GM06990 (cell line): ENCODE measurements around the gene PMS1.
"Not testable (repeated sequence)": the region's sequence is repeated elsewhere in the genome, so short reads cannot be mapped to it uniquely, and the experiment has no call there.

Experiments
- DNase-seq: peaks from one replicate; pipeline ENCODE4 v3.0.0-alpha.2; 2011; ENCODE audit not compliant: insufficient read length; ENCODE audit errors: extremely low read depth
- H3K27me3 ChIP-seq: replicated peaks from 2 replicates; pipeline ENCODE4 v1.6.0; 2011; ENCODE audit warnings: low read length; ENCODE audit not compliant: control insufficient read depth, insufficient read depth
- H3K36me3 ChIP-seq: 2 replicates; pipeline ENCODE4 v1.5.1; 2011; ENCODE audit warnings: low read length; ENCODE audit not compliant: control insufficient read depth, insufficient read depth
- H3K4me3 ChIP-seq: replicated peaks from 2 replicates; pipeline ENCODE4 v1.5.1; 2011; ENCODE audit warnings: low read depth, mild to moderate bottlenecking, control low read depth, low read length
- CTCF ChIP-seq: IDR thresholded peaks from 2 replicates; pipeline ENCODE4 v1.5.1; 2011; ENCODE audit warnings: low read length, control low read depth, mild to moderate bottlenecking, inconsistent platforms; ENCODE audit not compliant: insufficient read depth, poor library complexity, severe bottlenecking

The PMS1 gene

DNA sequence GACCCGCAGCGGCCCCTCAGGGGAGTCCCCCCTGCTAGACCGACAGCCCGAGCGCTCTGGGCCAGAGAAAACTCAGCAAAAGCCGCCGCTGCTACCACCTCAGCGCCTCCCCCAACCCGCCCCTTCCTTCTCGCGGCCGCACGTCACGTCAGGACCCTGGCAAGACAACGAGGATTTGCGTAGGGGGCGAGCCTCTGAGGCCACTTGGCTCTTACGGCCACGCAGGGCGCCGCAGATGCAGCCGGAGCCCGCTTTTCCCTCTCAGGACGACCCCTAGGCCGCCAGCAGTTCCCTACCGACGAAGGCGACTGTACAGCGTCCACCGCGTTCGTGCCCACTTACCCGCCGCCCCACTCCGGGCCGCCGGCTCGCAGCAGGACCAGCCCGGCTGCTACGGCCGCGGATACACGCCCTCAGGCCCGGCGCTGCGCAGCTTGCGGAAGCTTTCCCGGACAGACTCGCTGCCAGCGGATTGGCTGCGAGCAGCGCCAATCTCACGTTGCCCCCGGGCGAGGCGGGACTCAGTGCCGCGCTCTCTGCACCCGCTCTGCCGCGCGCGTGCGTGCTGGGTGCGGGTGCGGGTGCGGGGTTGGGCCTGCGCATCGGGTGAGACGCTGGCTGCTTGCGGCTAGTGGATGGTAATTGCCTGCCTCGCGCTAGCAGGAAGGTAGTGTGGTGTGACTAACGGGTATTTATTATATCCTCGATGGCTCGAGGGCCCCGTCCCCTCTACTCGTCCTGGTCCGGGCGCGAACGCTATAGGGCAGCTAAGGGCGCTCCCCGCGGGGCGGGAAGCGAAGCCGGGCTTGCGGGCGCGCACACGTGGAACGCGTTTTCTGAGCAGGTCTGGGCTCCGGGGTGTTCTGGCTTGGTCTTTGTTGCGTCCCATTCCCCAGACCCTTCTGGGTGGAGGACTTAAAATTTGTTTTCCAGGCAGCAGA, at the start of gene PMS1, which contains the start of gene ORMDL1:
TSS of gene PMS1 (plus strand) at position 524 of the 941 bp plus-strand sequence. CDS start 7,360 bp downstream, outside the sequence.
TSS of gene ORMDL1 (minus strand) at position 413 of the 941 bp plus-strand sequence. CDS start 1,744 bp downstream, outside the sequence.
- peaks cover 2% of the 10 kb centered on the region for H3K36me3 ChIP-seq
- no peak for TF ChIP-seq CTCF

GRCh38 chr2:189751080-189751658, 33.1 kb upstream of the PMS1 start:
- no peaks in the 10 kb centered on the region; the same call in 1 of the 2 replicates for H3K36me3 ChIP-seq
- no peak for DNase-seq
- TF ChIP-seq CTCF, result peak; percentile 72

More for the DNA sequence above, at the start of gene PMS1, which contains the start of gene ORMDL1:
- peak within 1 kb of the TSS; percentile 89 for H3K4me3 ChIP-seq
- peak; percentile 98 for DNase-seq
- no peaks in the 10 kb centered on the region for H3K27me3 ChIP-seq

DNA sequence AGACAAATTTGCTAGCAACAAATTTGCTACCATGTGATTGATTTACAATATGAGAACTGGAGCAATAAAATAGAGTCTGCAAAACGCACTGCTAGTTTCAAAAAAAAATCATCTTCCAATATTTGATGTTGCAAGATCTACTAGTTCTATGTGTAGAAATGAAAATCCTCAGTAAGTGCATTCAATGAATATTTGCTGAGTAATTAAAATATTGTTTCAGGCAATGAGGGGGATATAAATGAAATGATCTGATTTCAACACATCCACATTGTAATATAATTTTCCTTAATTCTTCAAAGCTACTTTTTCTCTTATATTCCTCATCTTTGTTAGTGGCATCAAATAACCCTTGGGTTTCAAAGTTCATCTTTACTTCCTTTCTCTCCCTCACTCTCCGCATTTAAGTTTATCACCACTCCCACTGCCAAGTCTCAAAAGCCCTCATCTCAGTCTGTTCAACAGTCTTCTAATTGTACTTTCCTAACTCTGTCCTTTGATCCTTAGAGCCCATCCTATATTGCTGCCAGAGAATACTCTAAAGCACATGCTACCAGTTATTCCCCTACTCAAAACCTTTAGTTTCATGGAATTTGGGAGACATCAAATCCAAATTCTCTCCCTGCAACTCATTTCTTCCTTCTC, 27.8 kb upstream of the PMS1 start:
- no peak for DNase-seq
- Histone ChIP-seq H3K4me3 (no peak overlapping the region), H3K36me3 (no peaks in the 10 kb centered on the region; the same call in 1 of the 2 replicates), H3K27me3 (no peaks in the 10 kb centered on the region)
- no peak for TF ChIP-seq CTCF

More at GRCh38 chr2:189751080-189751658, 33.1 kb upstream of the PMS1 start:
- no peak overlapping the region for H3K4me3 ChIP-seq
- no peaks in the 10 kb centered on the region for H3K27me3 ChIP-seq

DNA sequence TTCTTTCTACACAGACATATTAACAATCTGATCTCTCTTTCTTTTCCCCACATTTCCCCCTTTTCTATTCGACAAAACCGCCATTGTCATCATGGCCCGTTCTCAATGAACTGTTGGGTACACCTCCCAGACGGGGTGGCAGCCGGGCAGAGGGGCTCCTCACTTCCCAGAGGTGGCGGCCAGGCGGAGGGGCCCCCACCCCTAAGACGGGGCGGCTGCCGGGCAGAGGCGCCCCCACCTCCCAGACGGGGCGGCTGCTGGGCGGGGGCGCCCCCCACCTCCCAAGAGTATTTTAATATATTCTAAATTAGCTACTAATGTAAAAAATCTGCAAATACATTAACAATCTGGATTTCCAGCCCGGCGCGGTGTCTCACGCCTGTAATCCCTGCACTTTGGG, 24.1 kb upstream of the PMS1 start:
- not testable (repeated sequence) for DNase-seq, H3K4me3 ChIP-seq, H3K27me3 ChIP-seq, H3K36me3 ChIP-seq

- no peaks in the 10 kb centered on the region for H3K27me3 ChIP-seq
- DNase-seq, result no peak
- peak overlapping the region; percentile 66 for H3K4me3 ChIP-seq
- TF ChIP-seq CTCF, result no peak
- no peaks in the 10 kb centered on the region for H3K36me3 ChIP-seq
Measured at GRCh38 chr2:189762229-189762550, 22.1 kb upstream of the PMS1 start.
